H1 (cell line): ENCODE data around the gene CEACAM1. TPM values are rescaled to one million over a fixed set of nuclear protein-coding genes. Genes with fewer than 3 reads are reported as not detected.
A peak's percentile ranks its signal among the peaks of the same experiment; 100 is the strongest.
"Not testable (repeated sequence)": the region's sequence is repeated elsewhere in the genome, so short reads cannot be mapped to it uniquely, and the experiment has no call there.

Source experiments
- CTCF ChIA-PET: fragments of 300-600 bp; sonication (Branson Sonifier 250); formaldehyde crosslinking; loops from one replicate; lab custom pipeline; 2021; ENCODE audit not compliant: partially characterized antibody; lab: Charles Lee
- POLR2A ChIA-PET: fragments of 300-600 bp; sonication (Branson Sonifier 250); formaldehyde crosslinking; loops from one replicate; lab custom pipeline; 2021; ENCODE audit warnings: inconsistent platforms; ENCODE audit not compliant: partially characterized antibody; lab: Charles Lee
- DNase-seq, 2 experiments: peaks; one replicate each; pipeline versions ENCODE4 v3.0.0 to v3.0.0-alpha.2; 2010 to 2022; ENCODE audit warnings: low spot score in 2 of 2, low read depth in 1 of 2, mixed read lengths in 1 of 2
- FAIRE-seq: peaks from 2 replicates; lab custom pipeline; 2011; peaks lifted over from hg19 to GRCh38; lab: Jason Lieb, UNC
- H2AFZ ChIP-seq: 2 replicates; pipeline ENCODE4 v1.8.1; 2012; ENCODE audit warnings: low read length, inconsistent platforms
- H2AK5ac ChIP-seq: 2 replicates; pipeline ENCODE4 v1.6.1; 2013; ENCODE audit warnings: low read depth, low read length
- H2BK120ac ChIP-seq: replicated peaks from 2 replicates; pipeline ENCODE3; 2013; ENCODE audit warnings: low read depth, low read length, inconsistent platforms
- H2BK12ac ChIP-seq: 2 replicates; pipeline ENCODE4 v1.6.1; 2013; ENCODE audit warnings: low read depth, low read length
- H2BK15ac ChIP-seq: 2 replicates; pipeline ENCODE4 v1.6.1; 2013; ENCODE audit warnings: low read length
- H2BK20ac ChIP-seq: 2 replicates; pipeline ENCODE4 v1.6.1; 2013; ENCODE audit warnings: low read length
- H2BK5ac ChIP-seq: 2 replicates; pipeline ENCODE4 v1.6.1; 2013; ENCODE audit warnings: low read depth, low read length
- H3K14ac ChIP-seq: 2 replicates; pipeline ENCODE4 v1.6.1; 2013; ENCODE audit warnings: inconsistent platforms; ENCODE audit not compliant: insufficient read length
- H3K18ac ChIP-seq: 2 replicates; pipeline ENCODE4 v1.6.1; 2013; ENCODE audit warnings: low read length; ENCODE audit errors: extremely low read depth
- H3K23ac ChIP-seq: 2 replicates; pipeline ENCODE4 v1.6.1; 2013; ENCODE audit warnings: inconsistent platforms; ENCODE audit not compliant: insufficient read length
- H3K23me2 ChIP-seq: 2 replicates; pipeline ENCODE4 v1.6.1; 2013; ENCODE audit warnings: low read depth, low read length
- H3K27ac ChIP-seq: 2 replicates; pipeline ENCODE4 v1.6.1; 2011; ENCODE audit warnings: low read depth, low read length, inconsistent platforms
- H3K27me3 ChIP-seq, 4 experiments: replicated peaks in 1 of 4; 1 replicate in 1 of 4; 2 replicates in 3 of 4; pipeline versions ENCODE4 v1.6.1 to v1.8.1; 2011 to 2013; ENCODE audit warnings: low read length in 3 of 4, mild to moderate bottlenecking in 3 of 4, inconsistent platforms in 2 of 4, mixed read lengths in 2 of 4, moderate library complexity in 1 of 4; ENCODE audit not compliant: control insufficient read depth in 3 of 4, insufficient read depth in 3 of 4; ENCODE audit errors: extremely low read depth in 1 of 4
- H3K36me3 ChIP-seq, 4 experiments: 2 replicates each; pipeline versions ENCODE4 v1.6.1 to v1.8.1; 2011 to 2013; ENCODE audit warnings: mild to moderate bottlenecking in 4 of 4, low read length in 3 of 4, moderate library complexity in 2 of 4, control low read depth in 1 of 4, inconsistent platforms in 1 of 4; ENCODE audit not compliant: insufficient read depth in 4 of 4, control insufficient read depth in 2 of 4
- H3K4ac ChIP-seq: replicated peaks from 2 replicates; pipeline ENCODE3; 2013; ENCODE audit warnings: low read length, low read depth, mixed read lengths, inconsistent platforms; ENCODE audit not compliant: insufficient read length
- H3K4me1 ChIP-seq, 4 experiments: replicated peaks in 1 of 4; 1 replicate in 1 of 4; 2 replicates in 3 of 4; pipeline versions ENCODE4 v1.6.1 to v1.8.1; 2011 to 2013; ENCODE audit warnings: low read length in 3 of 4, inconsistent platforms in 2 of 4, mixed read lengths in 1 of 4; ENCODE audit not compliant: insufficient read depth in 4 of 4, control insufficient read depth in 3 of 4
- H3K4me2 ChIP-seq, 2 experiments: 2 replicates each; pipeline versions ENCODE4 v1.6.1 to v1.8.1; 2011 to 2013; ENCODE audit warnings: low read depth in 2 of 2, low read length in 2 of 2, control low read depth in 1 of 2, inconsistent platforms in 1 of 2, mild to moderate bottlenecking in 1 of 2; ENCODE audit not compliant: insufficient read depth in 1 of 2
- H3K4me3 ChIP-seq, 4 experiments: fragments of 200-600, 300-600 bp in 1 of 4; sonication (generic), shearing (Covaris generic), sonication (Bioruptor Twin) in 1 of 4; 2 replicates each; pipeline versions ENCODE4 v1.5.1 to v1.8.1; 2011 to 2016; ENCODE audit warnings: low read length in 4 of 4, low read depth in 3 of 4, control low read depth in 2 of 4, inconsistent platforms in 2 of 4, mild to moderate bottlenecking in 2 of 4, mixed read lengths in 1 of 4, moderate library complexity in 1 of 4; ENCODE audit not compliant: insufficient read depth in 2 of 4; ENCODE audit errors: extremely low read depth in 1 of 4
- H3K56ac ChIP-seq: replicated peaks from 2 replicates; pipeline ENCODE3; 2013; ENCODE audit warnings: low read depth, mild to moderate bottlenecking, mixed read lengths, low read length, inconsistent platforms; ENCODE audit not compliant: insufficient read length
- H3K79me1 ChIP-seq: 2 replicates; pipeline ENCODE4 v1.6.1; 2013; ENCODE audit warnings: low read depth, low read length, control low read depth
- H3K79me2 ChIP-seq, 2 experiments: 2 replicates each; pipeline versions ENCODE4 v1.6.1 to v1.8.1; 2012 to 2013; ENCODE audit warnings: low read length in 2 of 2, mild to moderate bottlenecking in 2 of 2, inconsistent platforms in 1 of 2; ENCODE audit not compliant: insufficient read depth in 2 of 2, control insufficient read depth in 1 of 2
- H3K9ac ChIP-seq, 4 experiments: replicated peaks in 1 of 4; 1 replicate in 1 of 4; 2 replicates in 3 of 4; pipeline versions ENCODE4 v1.6.1 to v1.8.1; 2011 to 2013; ENCODE audit warnings: low read depth in 3 of 4, low read length in 3 of 4, control low read depth in 2 of 4, mild to moderate bottlenecking in 2 of 4, moderate library complexity in 2 of 4, inconsistent platforms in 1 of 4; ENCODE audit errors: extremely low read depth in 1 of 4
- H3K9me3 ChIP-seq, 2 experiments: 2 replicates each; pipeline versions ENCODE4 v1.6.1 to v1.8.1; 2012 to 2013; ENCODE audit warnings: mild to moderate bottlenecking in 2 of 2, moderate library complexity in 2 of 2, control low read depth in 1 of 2, inconsistent platforms in 1 of 2, low read depth in 1 of 2, low read length in 1 of 2, mixed read lengths in 1 of 2; ENCODE audit not compliant: insufficient read depth in 2 of 2
- H4K20me1 ChIP-seq, 2 experiments: replicated peaks in 1 of 2; 2 replicates each; pipeline versions ENCODE3 to v1.8.1; 2011 to 2013; ENCODE audit warnings: inconsistent platforms in 2 of 2, low read length in 2 of 2, mild to moderate bottlenecking in 1 of 2; ENCODE audit not compliant: insufficient read depth in 2 of 2, control insufficient read depth in 1 of 2
- H4K5ac ChIP-seq: 2 replicates; pipeline ENCODE4 v1.6.1; 2013; ENCODE audit warnings: low read length, low read depth, mixed read lengths, inconsistent platforms; ENCODE audit not compliant: insufficient read length
- H4K8ac ChIP-seq: 2 replicates; pipeline ENCODE4 v1.8.0; 2013; ENCODE audit warnings: mild to moderate bottlenecking, moderate library complexity, low read length, inconsistent platforms; ENCODE audit not compliant: insufficient read depth; ENCODE audit errors: extremely low read depth
- H4K91ac ChIP-seq: replicated peaks from 2 replicates; pipeline ENCODE3; 2013; ENCODE audit warnings: low read length, mixed read lengths, inconsistent platforms; ENCODE audit not compliant: insufficient read length
- whole genome bisulfite sequencing, 2 experiments: shearing (Covaris generic) in 1 of 2; methylation state at CpG; one replicate each; pipeline versions ENCODE4 v1.1.6 to v1.1.7; 2013 to 2015; ENCODE audit warnings: low lambda C conversion rate in 2 of 2, mixed read lengths in 2 of 2, inconsistent platforms in 1 of 2, low coverage in 1 of 2, missing lambda C conversion rate in 1 of 2; ENCODE audit not compliant: insufficient replicate concordance in 2 of 2, insufficient coverage in 1 of 2, insufficient read length in 1 of 2; ENCODE audit errors: extremely low coverage in 1 of 2, missing lambda C conversion rate in 1 of 2; 5-methylcytosine and 5-hydroxymethylcytosine counted together
- polyA plus RNA-seq, 7 experiments: library from polyadenylated mRNA; depleted of rRNA in 3 of 7; stranded (reverse) in 5 of 7; unstranded in 2 of 7; fragments of >200 nt in 5 of 7; fragments of 200-250 nt in 2 of 7; gene quantifications; 1 replicate in 5 of 7; 2 replicates in 1 of 7; 4 replicates in 1 of 7; pipeline versions ENCODE4 v1.2.1 to v1.2.3, GENCODE V29; 2011 to 2013; ENCODE audit warnings: missing spikeins in 2 of 7, mixed read lengths in 2 of 7
- total RNA-seq: library from RNA; stranded (reverse); fragmentation: NEBNext Ultra II Directional; extraction: Animal tissue kit (Norgen Biotek cat#: 25700); gene quantifications from 2 replicates; pipeline ENCODE4 v1.2.1, GENCODE V29; 2021

Gene CEACAM1
- total and polyA plus RNA-seq, 2 of the 8 experiments (the other 6 are each of a cell fraction or from before 2014, with no cell fraction given): 1.8 to 3.6 TPM

GRCh38 chr19:42522262-42522661 lies 6.0 kb downstream of the CEACAM1 start:
- H2BK5ac ChIP-seq, H4K8ac ChIP-seq, H3K36me3 ChIP-seq, H3K9ac ChIP-seq, H3K18ac ChIP-seq, H3K4me2 ChIP-seq, H3K23me2 ChIP-seq, H4K20me1 ChIP-seq, H3K56ac ChIP-seq, H3K9me3 ChIP-seq, POLR2A ChIA-PET, H3K14ac ChIP-seq, H3K27me3 ChIP-seq, H2BK12ac ChIP-seq, H3K23ac ChIP-seq, H3K79me1 ChIP-seq, H4K91ac ChIP-seq, H2AFZ ChIP-seq, FAIRE-seq, H3K4me3 ChIP-seq, H2AK5ac ChIP-seq, H3K4me1 ChIP-seq, H3K27ac ChIP-seq, H3K79me2 ChIP-seq, H4K5ac ChIP-seq, H2BK15ac ChIP-seq, H2BK20ac ChIP-seq, H3K4ac ChIP-seq, H2BK120ac ChIP-seq: not testable (repeated sequence)
- 89% methylated on average over 10 of the region's 12 CpGs; no CpG with 5 or more reads in 1 of the 2 experiments for WGBS, 2 experiments
- peak in 1 of 2 experiments; percentile 11 for DNase-seq
- CTCF ChIA-PET: interaction anchor here (1.2 to 6.8 kb wide), 2 partner anchors 70 to 72 kb away, joined by 4 to 39 read pairs; no protein-coding TSS in a partner anchor
